Skin epidermis (tissue), 12 donors: ENCODE measurements around the gene CD300H.

ENCODE experiments used
- H3K27ac ChIP-seq, 21 experiments: fragments of 200-600 bp; sonication (generic) in 11 of 21; one replicate each; pipeline ENCODE4 v1.5.0; 2020; ENCODE audit warnings: mild to moderate bottlenecking in 3 of 21, inconsistent platforms in 2 of 21, moderate library complexity in 2 of 21
- H3K4me3 ChIP-seq, 7 experiments: fragments of 200-600 bp; sonication (generic) in 2 of 7; one replicate each; pipeline ENCODE4 v1.5.0; 2020; ENCODE audit warnings: inconsistent platforms in 2 of 7, mild to moderate bottlenecking in 2 of 7, moderate library complexity in 1 of 7

Gene CD300H

GRCh38 chr17:74567397-74567796 lies at the start of gene CD300H:
Gene CD300H (minus strand): TSS chr17:74567509.
- no peak within 1 kb of the TSS for H3K4me3 ChIP-seq
- peak within 1 kb of the TSS in 1 of 21 experiments; percentile 19 for H3K27ac ChIP-seq

DNA sequence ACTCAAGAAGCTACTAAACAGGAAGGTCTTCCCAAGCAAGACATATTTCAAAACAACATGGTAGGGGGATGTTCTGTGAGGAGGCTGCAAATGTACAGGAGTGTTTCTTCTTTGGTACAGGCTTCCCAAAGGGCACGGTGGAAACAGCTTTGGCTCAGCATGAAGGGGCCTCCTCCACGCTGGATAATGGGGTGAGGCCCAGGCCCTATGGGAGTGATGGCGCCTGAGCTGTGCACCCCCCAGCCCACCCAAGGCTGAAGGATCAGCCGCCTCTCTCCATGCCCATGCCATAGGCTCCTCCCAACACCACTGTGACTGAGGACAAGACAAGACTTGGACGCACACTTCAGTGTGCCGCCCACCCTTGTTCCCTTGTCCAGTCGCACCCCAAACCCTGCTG lies 49.4 kb upstream of the CD300H start:
- H3K4me3 ChIP-seq = no peak overlapping the region
- no peak overlapping the region for H3K27ac ChIP-seq

GRCh38 chr17:74612046-74612445 lies 44.7 kb upstream of the CD300H start:
- Histone ChIP-seq H3K27ac (no peak overlapping the region), H3K4me3 (no peak overlapping the region)

DNA sequence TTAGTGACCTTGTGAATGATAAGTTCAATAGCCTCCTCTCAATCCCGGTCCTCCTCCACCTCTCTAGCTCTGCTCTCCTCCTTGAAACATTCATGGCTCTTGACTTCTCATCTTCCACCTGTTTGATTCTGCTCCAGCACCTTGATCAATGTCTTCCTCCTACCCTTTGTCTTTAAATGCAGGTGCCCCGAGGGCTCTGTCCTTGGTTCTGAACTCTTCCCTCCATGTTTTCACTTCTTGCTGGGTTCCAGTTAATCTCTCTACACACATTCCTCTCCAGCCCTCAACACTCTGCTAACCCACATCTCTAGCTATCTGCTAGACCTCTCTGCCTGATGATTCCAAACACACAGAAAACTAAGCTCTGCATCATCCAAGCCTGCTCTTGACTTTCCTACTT lies 42.8 kb upstream of the CD300H start:
- no peak overlapping the region for H3K4me3 ChIP-seq
- no peak overlapping the region for H3K27ac ChIP-seq

GRCh38 chr17:74608511-74608910 lies 41.2 kb upstream of the CD300H start:
- Histone ChIP-seq H3K4me3 (no peak overlapping the region), H3K27ac (no peak overlapping the region)

DNA sequence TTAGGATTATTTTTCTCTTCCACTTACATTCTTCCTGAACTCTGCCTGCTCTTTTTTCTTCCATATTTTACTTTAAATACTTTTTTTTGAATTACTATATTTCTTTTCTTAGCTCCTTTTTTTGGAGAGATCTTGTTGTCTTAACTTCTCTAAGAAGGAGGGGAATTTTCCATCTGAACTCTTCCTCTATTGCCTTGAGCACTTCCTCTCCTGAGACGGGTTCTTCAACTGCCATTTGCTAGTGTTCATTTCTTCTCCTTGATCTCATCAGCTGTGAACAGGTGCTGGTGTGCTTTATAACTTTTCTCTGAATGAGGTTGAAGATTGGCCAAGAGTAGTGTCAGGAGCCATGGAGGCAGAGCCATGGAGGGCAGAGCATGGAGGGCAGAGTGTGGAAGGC lies 39.9 kb upstream of the CD300H start:
- Histone ChIP-seq H3K4me3 (no peak overlapping the region), H3K27ac (no peak overlapping the region)

GRCh38 chr17:74606050-74606449 lies 38.7 kb upstream of the CD300H start:
- Histone ChIP-seq H3K4me3 (no peak overlapping the region), H3K27ac (peak overlapping the region in 2 of 21 experiments; percentile 35 to 60)

DNA sequence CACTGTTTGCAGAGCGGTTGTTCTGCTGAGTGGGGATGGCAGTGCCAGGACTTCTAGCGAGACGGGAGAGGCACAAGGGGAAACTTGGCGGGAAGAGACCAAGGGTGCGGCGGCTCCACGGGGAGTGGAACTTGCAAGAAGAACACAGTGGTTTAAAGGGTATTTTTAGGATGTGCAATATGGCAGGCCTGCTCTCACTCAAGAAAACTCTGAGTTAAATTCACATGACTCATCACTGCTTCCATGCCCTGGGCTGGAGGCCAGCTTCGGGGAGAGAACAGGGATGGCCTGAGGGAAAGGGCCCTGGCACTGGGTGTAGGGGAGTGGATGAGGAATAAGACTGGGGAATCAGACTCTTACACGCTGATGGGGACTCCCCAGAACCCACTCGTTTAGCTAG lies 38.1 kb upstream of the CD300H start:
- Histone ChIP-seq H3K4me3 (no peak overlapping the region), H3K27ac (peak overlapping the region in 12 of 21 experiments; percentile 7 to 81 (median 56))

- no peak overlapping the region for H3K4me3 ChIP-seq
- peak overlapping the region in 12 of 21 experiments; percentile 7 to 81 (median 56) for H3K27ac ChIP-seq
Measured at GRCh38 chr17:74604761-74605160, 37.5 kb upstream of the CD300H start.

DNA sequence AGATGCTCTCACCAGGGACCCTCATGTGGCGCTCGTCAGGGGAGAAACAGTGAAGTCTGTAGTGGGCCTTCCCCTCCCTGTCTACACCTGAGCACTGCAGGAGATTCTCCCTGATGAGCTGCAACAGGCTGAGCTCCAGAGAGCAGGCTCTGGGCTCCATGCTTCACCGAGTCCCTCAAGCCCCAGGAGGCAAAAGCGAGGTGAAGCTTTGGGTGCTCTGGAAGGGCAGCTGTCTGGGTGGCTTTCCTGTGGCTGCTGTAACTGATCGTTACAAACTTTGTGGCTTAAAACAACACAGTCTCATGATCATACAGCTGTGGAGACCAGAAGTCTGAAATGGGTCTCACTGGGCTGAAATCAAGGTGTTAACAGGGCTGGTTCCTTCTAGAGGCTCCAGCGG lies 36.9 kb upstream of the CD300H start:
- Histone ChIP-seq H3K4me3 (no peak overlapping the region), H3K27ac (peak overlapping the region in 4 of 21 experiments; percentile 28 to 81 (median 66))

GRCh38 chr17:74603746-74604145 lies 36.4 kb upstream of the CD300H start:
- no peak overlapping the region for H3K27ac ChIP-seq

DNA sequence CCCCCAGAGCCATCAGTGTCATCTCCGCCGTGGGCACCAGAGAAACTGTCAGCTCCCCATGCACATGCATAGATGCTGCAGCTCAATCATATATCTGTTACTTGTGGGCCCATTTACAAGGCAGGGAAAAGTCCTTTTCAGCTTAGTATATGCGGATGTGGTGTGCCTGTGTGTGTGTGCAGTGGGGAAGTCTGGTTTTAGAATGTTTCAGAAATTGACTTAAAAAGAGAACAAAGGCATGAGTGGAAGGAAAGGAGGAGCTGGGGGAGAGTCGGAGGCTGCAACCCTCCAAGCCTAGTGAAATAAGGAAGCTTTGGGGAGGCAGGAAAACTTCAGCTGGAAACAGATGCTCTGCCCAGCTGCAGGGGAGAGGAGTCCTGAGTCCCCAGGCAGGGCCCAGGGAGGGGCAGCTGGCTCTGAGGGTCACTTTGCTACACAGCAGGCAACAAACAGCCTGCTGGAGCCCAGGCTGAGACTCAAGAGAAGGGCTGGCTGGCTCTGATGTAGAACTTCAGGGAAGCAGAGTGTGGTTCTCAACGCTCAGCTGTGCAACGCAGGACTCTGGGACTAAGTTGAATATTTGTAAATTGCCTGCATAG lies 35.8 kb upstream of the CD300H start:
- no peak overlapping the region for H3K27ac ChIP-seq
- no peak overlapping the region for H3K4me3 ChIP-seq

More at GRCh38 chr17:74603746-74604145, 36.4 kb upstream of the CD300H start:
- H3K4me3 ChIP-seq = no peak overlapping the region

DNA sequence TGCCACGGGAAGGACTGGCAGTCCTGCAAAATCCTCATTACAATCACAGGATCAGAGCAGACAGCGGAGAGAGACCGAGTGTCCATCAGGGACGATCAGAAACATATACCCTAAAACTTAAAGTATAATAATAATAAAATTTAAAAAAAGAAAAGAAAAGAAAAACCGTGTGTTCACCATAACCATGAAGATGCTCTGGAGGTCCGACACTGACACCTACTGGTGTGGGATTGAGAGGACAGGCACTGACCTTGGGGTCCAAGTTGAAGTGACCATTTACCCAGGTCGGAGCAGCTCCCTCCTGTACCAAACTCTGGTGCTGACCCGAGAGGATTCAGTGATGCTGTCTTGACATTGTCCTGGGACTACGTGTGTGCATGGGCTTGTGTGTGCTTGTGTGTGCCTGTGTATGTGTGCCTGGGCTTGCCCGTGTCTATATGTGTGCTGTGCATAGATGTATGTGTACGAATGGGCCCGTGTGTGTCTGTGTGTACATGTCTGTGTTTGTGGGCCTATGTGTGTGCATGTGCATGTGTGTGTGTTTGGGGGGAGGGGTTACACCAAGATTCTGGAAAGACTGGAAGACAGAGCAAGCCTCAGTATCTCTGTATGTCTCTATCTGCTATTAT lies 34.7 kb upstream of the CD300H start:
- no peak overlapping the region for H3K27ac ChIP-seq
- H3K4me3 ChIP-seq = no peak overlapping the region

DNA sequence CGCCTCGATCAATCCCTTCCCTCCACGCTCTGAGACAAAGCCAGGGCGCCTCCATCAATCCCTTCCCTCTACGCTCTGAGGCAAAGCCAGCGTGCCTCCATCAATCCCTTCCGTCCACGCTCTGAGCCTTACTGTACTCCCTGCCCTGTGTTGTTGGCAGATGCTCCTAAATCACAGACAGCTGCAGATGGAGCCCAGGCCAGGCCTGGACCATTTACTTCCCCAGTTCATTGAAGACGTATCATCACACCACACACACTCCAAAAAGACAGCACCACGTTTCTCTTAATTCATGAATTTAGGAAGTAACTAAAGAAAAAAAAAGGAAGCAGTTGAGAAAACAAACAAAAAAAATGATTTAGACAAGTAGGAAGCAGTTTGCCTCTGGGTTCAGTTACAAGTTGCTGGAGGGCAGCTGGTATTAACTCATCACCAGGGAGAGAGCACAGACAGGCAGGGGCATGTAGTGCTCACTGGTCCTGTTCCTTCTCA lies 32.2 kb upstream of the CD300H start:
- Histone ChIP-seq H3K27ac (no peak overlapping the region), H3K4me3 (no peak overlapping the region)

DNA sequence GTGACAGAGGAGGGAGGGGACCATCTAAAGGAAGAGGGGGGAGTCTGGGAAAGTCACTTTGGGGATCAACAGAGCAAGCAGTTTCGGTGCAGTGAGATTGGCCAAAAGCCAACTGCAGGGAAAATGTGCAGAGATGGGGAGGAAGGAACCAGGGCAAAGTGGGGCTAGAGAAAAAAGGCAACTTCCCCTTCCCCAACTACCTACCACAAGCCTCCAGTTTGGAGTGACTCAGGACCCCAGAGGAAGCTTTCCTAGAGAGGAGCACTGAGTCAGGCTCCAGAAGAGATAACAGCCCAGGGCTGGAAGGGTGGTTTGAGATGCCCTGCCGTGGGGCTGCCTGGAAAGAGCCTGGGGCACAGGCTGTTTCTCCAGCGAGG lies 31.7 kb upstream of the CD300H start:
- no peak overlapping the region for H3K4me3 ChIP-seq
- no peak overlapping the region for H3K27ac ChIP-seq

- H3K27ac ChIP-seq = no peak overlapping the region
Measured at GRCh38 chr17:74598346-74599022, 31.2 kb upstream of the CD300H start.

GRCh38 chr17:74597069-74597790 lies 29.9 kb upstream of the CD300H start:
- no peak overlapping the region for H3K4me3 ChIP-seq
- no peak overlapping the region for H3K27ac ChIP-seq

More at GRCh38 chr17:74598346-74599022, 31.2 kb upstream of the CD300H start:
- no peak overlapping the region for H3K4me3 ChIP-seq

GRCh38 chr17:74595037-74595750 lies 27.9 kb upstream of the CD300H start:
- Histone ChIP-seq H3K4me3 (no peak overlapping the region), H3K27ac (no peak overlapping the region)

GRCh38 chr17:74592087-74592990 lies 25.0 kb upstream of the CD300H start, which contains the start of gene CD300LD:
Gene CD300LD (minus strand): TSS chr17:74592283. CDS start chr17:74592202, 81 bp downstream.
- Histone ChIP-seq H3K27ac (no peak within 1 kb of the TSS), H3K4me3 (no peak within 1 kb of the TSS)
